Esophagus (tissue), 2 donors: ENCODE results near the gene FHIT. TPM values are rescaled to one million over a fixed set of nuclear protein-coding genes. Genes with fewer than 3 reads are reported as not detected.

Experiments used
- H3K27ac ChIP-seq, 2 donors: one replicate each; pipeline ENCODE4 v1.5.1; 2013; ENCODE audit warnings: low read depth in 2 of 2, mild to moderate bottlenecking in 2 of 2, inconsistent platforms in 1 of 2, low read length in 1 of 2, moderate library complexity in 1 of 2
- H3K27me3 ChIP-seq, 2 donors: one replicate each; pipeline ENCODE4 v1.6.1; 2013; ENCODE audit warnings: low read length in 2 of 2, control low read depth in 1 of 2, mild to moderate bottlenecking in 1 of 2; ENCODE audit not compliant: insufficient read depth in 2 of 2, control insufficient read depth in 1 of 2
- H3K36me3 ChIP-seq, 2 donors: one replicate each; pipeline ENCODE4 v1.6.1; 2013; ENCODE audit warnings: low read length in 1 of 2; ENCODE audit not compliant: control insufficient read depth in 2 of 2, insufficient read depth in 2 of 2
- H3K4me1 ChIP-seq, 2 donors: one replicate each; pipeline ENCODE4 v1.6.1; 2013; ENCODE audit warnings: low read length in 1 of 2; ENCODE audit not compliant: control insufficient read depth in 2 of 2, insufficient read depth in 2 of 2
- H3K4me3 ChIP-seq, 2 donors: one replicate each; pipeline ENCODE4 v1.5.1; 2013; ENCODE audit warnings: low read length in 2 of 2, mild to moderate bottlenecking in 2 of 2, low read depth in 1 of 2, moderate library complexity in 1 of 2
- H3K9me3 ChIP-seq, 2 donors: one replicate each; pipeline ENCODE4 v1.6.1; 2013; ENCODE audit warnings: mild to moderate bottlenecking in 2 of 2, low read depth in 1 of 2, low read length in 1 of 2, moderate library complexity in 1 of 2; ENCODE audit not compliant: control insufficient read depth in 2 of 2, insufficient read depth in 1 of 2
- WGBS, 2 donors: extraction: QIAGEN DNeasy Blood & Tissue Kit; methylation state at CpG; one replicate each; pipeline ENCODE4 v1.1.7; 2013; 5-methylcytosine and 5-hydroxymethylcytosine counted together
- polyA plus RNA-seq, 2 donors: library from polyadenylated mRNA; stranded (reverse); fragments of 200-250 nt; gene quantifications; one replicate each; pipeline ENCODE4 v1.2.3, GENCODE V29; 2013
- donor health status: healthy with polysubstance abuse.
- donor health status: Bipolar disorder and iron deficiency.

Gene FHIT
- polyA plus RNA-seq, 2 donors: 3.4 to 5.0 TPM

GRCh38 chr3:60160822-60161748, 1090.2 kb downstream of the FHIT start:
- H3K36me3 ChIP-seq: no peaks in the 10 kb centered on the region
- no peak overlapping the region for H3K4me3 ChIP-seq
- no peaks in the 10 kb centered on the region for H3K4me1 ChIP-seq
- H3K27ac ChIP-seq: no peak overlapping the region
- H3K9me3 ChIP-seq: peaks cover 0 to 2% of the 10 kb centered on the region in 2 donors
- WGBS, 2 donors: 64 to 73% methylated on average over 11 of the region's 11 CpGs
- no peaks in the 10 kb centered on the region for H3K27me3 ChIP-seq

- no peaks in the 10 kb centered on the region for H3K36me3 ChIP-seq
- 78 to 83% methylated on average over 4 of the region's 4 CpGs for WGBS, 2 donors
- H3K27ac ChIP-seq: no peak overlapping the region
- peaks cover 0 to 2% of the 10 kb centered on the region in 2 donors for H3K9me3 ChIP-seq
- H3K4me3 ChIP-seq: no peak overlapping the region
- no peaks in the 10 kb centered on the region for H3K27me3 ChIP-seq
- H3K4me1 ChIP-seq: no peaks in the 10 kb centered on the region
Measured at GRCh38 chr3:60160111-60160821, 1091.0 kb downstream of the FHIT start.

GRCh38 chr3:60158035-60158434, 1093.2 kb downstream of the FHIT start:
- H3K27me3 ChIP-seq: no peaks in the 10 kb centered on the region
- WGBS, 2 donors: 97 to 98% methylated on average over 2 of the region's 2 CpGs
- no peaks in the 10 kb centered on the region for H3K36me3 ChIP-seq
- no peak overlapping the region for H3K4me3 ChIP-seq
- H3K9me3 ChIP-seq: no peaks in the 10 kb centered on the region
- no peak overlapping the region for H3K27ac ChIP-seq
- no peaks in the 10 kb centered on the region for H3K4me1 ChIP-seq

- Histone ChIP-seq H3K27ac (no peak overlapping the region), H3K4me3 (no peak overlapping the region), H3K27me3 (no peaks in the 10 kb centered on the region), H3K4me1 (no peaks in the 10 kb centered on the region), H3K9me3 (no peaks in the 10 kb centered on the region), H3K36me3 (no peaks in the 10 kb centered on the region)
- 94 to 96% methylated on average over 4 of the region's 4 CpGs for WGBS, 2 donors
Measured at GRCh38 chr3:60154011-60154410, 1097.2 kb downstream of the FHIT start.

- 76 to 85% methylated on average over 4 of the region's 4 CpGs for WGBS, 2 donors
- Histone ChIP-seq H3K27ac (no peak overlapping the region), H3K36me3 (no peaks in the 10 kb centered on the region), H3K9me3 (no peaks in the 10 kb centered on the region), H3K4me3 (no peak overlapping the region), H3K27me3 (no peaks in the 10 kb centered on the region), H3K4me1 (no peaks in the 10 kb centered on the region)
Measured at GRCh38 chr3:60153221-60153999, 1097.8 kb downstream of the FHIT start.

- no peak overlapping the region for H3K27ac ChIP-seq
- H3K36me3 ChIP-seq: no peaks in the 10 kb centered on the region
- H3K4me3 ChIP-seq: no peak overlapping the region
- no peaks in the 10 kb centered on the region for H3K9me3 ChIP-seq
- H3K4me1 ChIP-seq: no peaks in the 10 kb centered on the region
- H3K27me3 ChIP-seq: no peaks in the 10 kb centered on the region
- WGBS, 2 donors: 94 to 95% methylated on average over 3 of the region's 3 CpGs
Measured at GRCh38 chr3:60149501-60149900, 1101.8 kb downstream of the FHIT start.

GRCh38 chr3:60147249-60147950, 1103.9 kb downstream of the FHIT start:
- H3K27me3 ChIP-seq: no peaks in the 10 kb centered on the region
- no peaks in the 10 kb centered on the region for H3K4me1 ChIP-seq
- H3K27ac ChIP-seq: no peak overlapping the region
- no peaks in the 10 kb centered on the region for H3K36me3 ChIP-seq
- WGBS, 2 donors: 72 to 75% methylated on average over 15 of the region's 15 CpGs
- no peaks in the 10 kb centered on the region for H3K9me3 ChIP-seq
- H3K4me3 ChIP-seq: no peak overlapping the region

- H3K36me3 ChIP-seq: no peaks in the 10 kb centered on the region
- no peak overlapping the region for H3K4me3 ChIP-seq
- H3K27ac ChIP-seq: no peak overlapping the region
- no peaks in the 10 kb centered on the region for H3K9me3 ChIP-seq
- WGBS, 2 donors: 21 to 50% methylated on average over 1 of the region's 1 CpG
- H3K4me1 ChIP-seq: no peaks in the 10 kb centered on the region
- no peaks in the 10 kb centered on the region for H3K27me3 ChIP-seq
Measured at GRCh38 chr3:60146121-60146520, 1105.1 kb downstream of the FHIT start.

- 94 to 97% methylated on average over 1 of the region's 1 CpG for WGBS, 2 donors
- H3K4me1 ChIP-seq: no peaks in the 10 kb centered on the region
- H3K4me3 ChIP-seq: no peak overlapping the region
- no peaks in the 10 kb centered on the region for H3K9me3 ChIP-seq
- H3K36me3 ChIP-seq: no peaks in the 10 kb centered on the region
- H3K27ac ChIP-seq: no peak overlapping the region
- H3K27me3 ChIP-seq: no peaks in the 10 kb centered on the region
Measured at GRCh38 chr3:60144071-60144470, 1107.2 kb downstream of the FHIT start.
